Omental fat pad (tissue), 4 donors: Measurements from ENCODE around the gene CTIF. TPM values are rescaled to one million over a fixed set of nuclear protein-coding genes. Genes with fewer than 3 reads are reported as not detected.

Source experiments
- ATAC-seq: fragments of 150-250 bp; one replicate; pipeline ENCODE4 v1.9.1; 2016; ENCODE audit warnings: mild to moderate bottlenecking, moderate library complexity; ENCODE audit not compliant: low FRiP score
- DNase-seq: peaks from one replicate; pipeline ENCODE4 v3.0.0-alpha.2; 2019; ENCODE audit warnings: low spot score
- CTCF ChIP-seq, 3 donors: fragments of 450-650 bp; IDR thresholded peaks; one replicate each; pipeline ENCODE4 v1.5.1; 2016 to 2017; ENCODE audit warnings: antibody characterized with exemption in 3 of 3, mild to moderate bottlenecking in 3 of 3, moderate library complexity in 2 of 3
- total RNA-seq, 4 donors: library from RNA; depleted of rRNA; stranded (reverse); fragments of >200 nt; gene quantifications; one replicate each; pipeline ENCODE4 v1.1.0, GENCODE V29; 2016

The CTIF gene
- total RNA-seq, 4 donors from 2014 or later, result 57.5 to 94.0 (median 72.4) TPM

GRCh38 chr18:48852292-48852691 is 313.5 kb downstream of the CTIF start:
- no peak for TF ChIP-seq CTCF (IDR thresholded peaks at IDR 0.05)
- DNase-seq, result no peak
- ATAC-seq, result no peak

GRCh38 chr18:48852794-48853193 is 314.0 kb downstream of the CTIF start:
- no peak for ATAC-seq
- DNase-seq, result no peak
- TF ChIP-seq CTCF (IDR thresholded peaks at IDR 0.05), result no peak

- no peak for TF ChIP-seq CTCF (IDR thresholded peaks at IDR 0.05)
- DNase-seq, result no peak
- ATAC-seq, result no peak
Observed at GRCh38 chr18:48853588-48853987, 314.8 kb downstream of the CTIF start.

- no peak for ATAC-seq
- no peak for TF ChIP-seq CTCF (IDR thresholded peaks at IDR 0.05)
- no peak for DNase-seq
Observed at GRCh38 chr18:48854780-48855179, 315.9 kb downstream of the CTIF start.

GRCh38 chr18:48855422-48856377 is 316.9 kb downstream of the CTIF start:
- no peak for ATAC-seq
- DNase-seq, result no peak
- TF ChIP-seq CTCF (IDR thresholded peaks at IDR 0.05), result no peak

GRCh38 chr18:48857023-48857694 is 318.3 kb downstream of the CTIF start:
- TF ChIP-seq CTCF (IDR thresholded peaks at IDR 0.05), result no peak
- ATAC-seq (no peak), DNase-seq (no peak)
